SK-N-SH treated with all-trans-retinoic acid at 6 μM for 48 hours (cell line): ENCODE measurements around the gene CSRNP3.

Source experiments
- ARNTL ChIP-seq: fragments of 450-650 bp; formaldehyde crosslinking; IDR thresholded peaks from 2 replicates; pipeline ENCODE4 v1.5.0; 2020; ENCODE audit warnings: low read depth, mild to moderate bottlenecking, moderate library complexity, borderline replicate concordance
- OSR1 ChIP-seq: fragments of 250-450 bp; sonication (Bioruptor Pico); IDR thresholded peaks from 2 replicates; pipeline ENCODE4 v1.8.0; 2022; ENCODE audit warnings: moderate library complexity, mild to moderate bottlenecking, inconsistent platforms
- PATZ1 ChIP-seq: fragments of 250-450 bp; sonication (Bioruptor Pico); IDR thresholded peaks from 2 replicates; pipeline ENCODE4 v1.8.0; 2020; ENCODE audit warnings: mild to moderate bottlenecking, moderate library complexity, borderline replicate concordance
- RARB ChIP-seq: fragments of 250-450 bp; sonication (Bioruptor Pico); IDR thresholded peaks from 2 replicates; pipeline ENCODE4 v1.8.0; 2021; ENCODE audit warnings: mild to moderate bottlenecking, moderate library complexity
- ZC3H10 ChIP-seq: fragments of 250-450 bp; sonication (Bioruptor Pico); IDR thresholded peaks from 2 replicates; pipeline ENCODE4 v1.5.1; 2021; ENCODE audit warnings: mild to moderate bottlenecking, moderate library complexity
- ZNF8 ChIP-seq: fragments of 450-650 bp; formaldehyde crosslinking; IDR thresholded peaks from 2 replicates; pipeline ENCODE4 v1.5.0; 2020; ENCODE audit warnings: mild to moderate bottlenecking, moderate library complexity

- no peak for TF ChIP-seq ARNTL (CRISPR knock-in tag)
- no peak for TF ChIP-seq ZNF8 (CRISPR knock-in tag)
- TF ChIP-seq OSR1 (CRISPR knock-in tag), result no peak
- no peak for TF ChIP-seq RARB (CRISPR knock-in tag)
- no peak for TF ChIP-seq PATZ1 (CRISPR knock-in tag)
- TF ChIP-seq ZC3H10, result no peak
Measured at GRCh38 chr2:165691615-165692014, 222.1 kb downstream of the CSRNP3 start.
